NT2/D1 (cell line): ENCODE measurements around the gene PLEKHB1.

Experiments
- YY1 ChIP-seq: IDR thresholded peaks from 2 replicates; pipeline ENCODE4 v1.6.1; 2011; ENCODE audit not compliant: insufficient read length, insufficient read depth
- ZNF274 ChIP-seq: IDR thresholded peaks from 2 replicates; pipeline ENCODE4 v1.6.1; 2011; ENCODE audit warnings: mild to moderate bottlenecking, low read depth, low read length

GRCh38 chr11:73650400-73650799 lies 4.0 kb downstream of the PLEKHB1 start:
- no peak for TF ChIP-seq ZNF274
- no peak for TF ChIP-seq YY1
